Ovary (tissue), 9 donors: ENCODE results near the gene ADGRD1. TPM values are rescaled to one million over a fixed set of nuclear protein-coding genes. Genes with fewer than 3 reads are reported as not detected.

Source experiments
- DNase-seq, 5 donors: peaks; one replicate each; pipeline ENCODE4 v3.0.0-alpha.2; 2019 to 2020
- H3K27ac ChIP-seq, 2 donors: fragments of 200-600 bp; one replicate each; pipeline versions ENCODE4 v1.5.1 to v1.8.0; 2019 to 2022
- H3K27me3 ChIP-seq: fragments of 200-600 bp; one replicate; pipeline ENCODE4 v1.8.0; 2022
- H3K36me3 ChIP-seq: fragments of 200-600 bp; sonication (generic); one replicate; pipeline ENCODE4 v1.5.1; 2019
- H3K4me1 ChIP-seq: one replicate; pipeline ENCODE4 v1.8.1; 2013; ENCODE audit warnings: mild to moderate bottlenecking, moderate library complexity; ENCODE audit not compliant: insufficient read depth
- H3K4me3 ChIP-seq: fragments of 200-600 bp; sonication (generic); one replicate; pipeline ENCODE4 v1.5.1; 2017
- H3K9me3 ChIP-seq, 2 donors: fragments of 200-600 bp in 1 of 2; sonication (generic) in 1 of 2; one replicate each; pipeline versions ENCODE4 v1.5.1 to v1.8.1; 2013 to 2019; ENCODE audit warnings: mild to moderate bottlenecking in 1 of 2, moderate library complexity in 1 of 2
- CTCF ChIP-seq, 3 donors: fragments of 450-650 bp in 2 of 3; fragments of 200-600 bp in 1 of 3; IDR thresholded peaks; one replicate each; pipeline versions ENCODE4 v1.5.1 to v1.8.0; 2016 to 2022; ENCODE audit warnings: antibody characterized with exemption in 3 of 3, mild to moderate bottlenecking in 1 of 3
- EP300 ChIP-seq: sonication (generic); formaldehyde crosslinking; IDR thresholded peaks from one replicate; pipeline ENCODE4 v1.6.1; 2017; ENCODE audit warnings: antibody characterized with exemption
- POLR2A ChIP-seq: fragments of 450-650 bp; IDR thresholded peaks from one replicate; pipeline ENCODE4 v1.6.1; 2017; ENCODE audit warnings: antibody characterized with exemption, mild to moderate bottlenecking, moderate library complexity
- WGBS, 3 donors: extraction: QIAGEN DNeasy Blood & Tissue Kit in 1 of 3; methylation state at CpG; one replicate each; pipeline versions ENCODE4 v1.1.5 to v1.1.7; 2013 to 2017; 5-methylcytosine and 5-hydroxymethylcytosine counted together
- intact Hi-C, 4 donors: fragments of 100-400 bp; cut with DNase I; formaldehyde crosslinking; loops; one replicate each; pipeline versions ENCODE4 v1.11.0 to v1.15.1; 2022 to 2023
- polyA plus RNA-seq, 2 donors: library from polyadenylated mRNA; stranded (reverse); fragments of 200-250 nt in 1 of 2; fragments of 350-450 nt in 1 of 2; fragmentation: Illumina TruSeq in 1 of 2; extraction: RNeasy Lipid Tissue Mini Kit (QIAGEN cat#74804) in 1 of 2; gene quantifications; one replicate each; pipeline ENCODE4 v1.2.3, GENCODE V29; 2013 to 2014
- total RNA-seq, 7 donors: library from RNA; depleted of rRNA in 2 of 7; stranded (reverse); fragments of >200 nt in 2 of 7; fragmentation: NEBNext Ultra II Directional in 3 of 7; extraction: Animal tissue kit (Norgen Biotek cat#: 25700) in 3 of 7; gene quantifications; one replicate each; pipeline versions ENCODE4 v1.1.0 to v1.2.4, GENCODE V29; 2016 to 2023
- donor health status: DM: no; HTN: no; CAD: no; lungs with moderate emphysema.
- donor health status: DM: no; HTN: no; CAD: no.
- donor health status: Bipolar disorder and iron deficiency.
- donor health status: DM: yes; HTN: yes; CAD: no.
- donor health status: DM: no; HTN: no; CAD: no.
- donor health status: DM: yes; HTN: yes; CAD: no.

ADGRD1 gene
- total and polyA plus RNA-seq, 9 donors: 7.6 to 75.3 (median 25.9) TPM

- TF ChIP-seq EP300 (no peak), CTCF (IDR thresholded peaks at IDR 0.05) (no peak)
- Histone ChIP-seq H3K9me3 (no peaks in the 10 kb centered on the region), H3K27me3 (no peaks in the 10 kb centered on the region), H3K4me3 (no peak overlapping the region), H3K4me1 (no peaks in the 10 kb centered on the region), H3K36me3 (no peaks in the 10 kb centered on the region), H3K27ac (no peak overlapping the region)
- WGBS, 3 donors: 67 to 77% (median 72%) methylated on average over 1 of the region's 1 CpG
- intact Hi-C loops: loop anchor here in 3 of 4 donors (5.0 to 10.0 kb wide), 4 partner anchors 213 to 916 kb away; partner anchors contain the start of gene MMP17 (in 1 of the 3)
- DNase-seq: no peak
Measured at GRCh38 chr12:130919086-130919485, 34.6 kb upstream of the ADGRD1 start.

- H3K4me1 ChIP-seq: peaks cover 4% of the 10 kb centered on the region
- no peak for TF ChIP-seq EP300
- TF ChIP-seq POLR2A: no peak
- no peak for TF ChIP-seq CTCF (IDR thresholded peaks at IDR 0.05)
- no peak overlapping the region for H3K4me3 ChIP-seq
- H3K36me3 ChIP-seq: no peaks in the 10 kb centered on the region
- H3K27me3 ChIP-seq: no peaks in the 10 kb centered on the region
- DNase-seq: no peak
- no peaks in the 10 kb centered on the region for H3K9me3 ChIP-seq
- H3K27ac ChIP-seq: no peak overlapping the region
- intact Hi-C loops: no loop called here
- 89 to 91% (median 91%) methylated on average over 15 of the region's 15 CpGs for WGBS, 3 donors
Measured at GRCh38 chr12:130920119-130920703, 33.5 kb upstream of the ADGRD1 start.

- Histone ChIP-seq H3K27me3 (no peaks in the 10 kb centered on the region), H3K4me3 (no peak overlapping the region), H3K9me3 (no peaks in the 10 kb centered on the region), H3K27ac (no peak overlapping the region), H3K4me1 (peaks cover 6% of the 10 kb centered on the region), H3K36me3 (no peaks in the 10 kb centered on the region)
- WGBS, 3 donors: 10 to 19% (median 15%) methylated on average over 8 of the region's 8 CpGs
- TF ChIP-seq EP300: no peak
- TF ChIP-seq CTCF (IDR thresholded peaks at IDR 0.05): no peak
- TF ChIP-seq POLR2A: no peak
- DNase-seq: peak; percentile 53 to 85 (median 75)
- intact Hi-C loops: no loop called here
Measured at GRCh38 chr12:130920723-130921381, 32.9 kb upstream of the ADGRD1 start.

GRCh38 chr12:130922511-130922953 is 31.2 kb upstream of the ADGRD1 start:
- Histone ChIP-seq H3K36me3 (no peaks in the 10 kb centered on the region), H3K27ac (peak overlapping the region in 1 of 2 donors; percentile 55), H3K9me3 (no peaks in the 10 kb centered on the region), H3K4me1 (peaks cover 6% of the 10 kb centered on the region), H3K4me3 (no peak overlapping the region), H3K27me3 (no peaks in the 10 kb centered on the region)
- intact Hi-C loops: no loop called here
- no peak for DNase-seq
- no peak for TF ChIP-seq CTCF (IDR thresholded peaks at IDR 0.05)
- no peak for TF ChIP-seq POLR2A
- no peak for TF ChIP-seq EP300
- WGBS, 3 donors: 6 to 7% (median 6%) methylated on average over 4 of the region's 4 CpGs
